IPS DF 19.7 (cell line): ENCODE data around the gene NLRP5.
"Not testable (repeated sequence)": the region's sequence is repeated elsewhere in the genome, so short reads cannot be mapped to it uniquely, and the experiment has no call there.

Source experiments
- DNase-seq: peaks from one replicate; pipeline ENCODE4 v3.0.0-alpha.2; 2013; ENCODE audit warnings: low read depth, low spot score

The NLRP5 gene

GRCh38 chr19:56076498-56076897, 89.9 kb downstream of the NLRP5 start:
- no peak for DNase-seq

- no peak for DNase-seq
Measured at GRCh38 chr19:56079609-56080008, 93.0 kb downstream of the NLRP5 start.

GRCh38 chr19:56080669-56081401, 94.3 kb downstream of the NLRP5 start:
- no peak for DNase-seq

GRCh38 chr19:56083668-56084067, 97.1 kb downstream of the NLRP5 start:
- no peak for DNase-seq

GRCh38 chr19:56084835-56085536, 98.4 kb downstream of the NLRP5 start:
- DNase-seq = no peak

GRCh38 chr19:56085571-56086275, 99.1 kb downstream of the NLRP5 start:
- DNase-seq = no peak

GRCh38 chr19:56086671-56087430, 100.3 kb downstream of the NLRP5 start:
- DNase-seq = no peak

GRCh38 chr19:56087647-56088496, 101.3 kb downstream of the NLRP5 start:
- no peak for DNase-seq

GRCh38 chr19:56088497-56089215, 102.1 kb downstream of the NLRP5 start:
- DNase-seq = no peak

GRCh38 chr19:56089344-56089743, 102.8 kb downstream of the NLRP5 start:
- no peak for DNase-seq

GRCh38 chr19:56091066-56091490, 104.5 kb downstream of the NLRP5 start:
- DNase-seq = no peak

GRCh38 chr19:56091751-56092546, 105.4 kb downstream of the NLRP5 start:
- DNase-seq = no peak

GRCh38 chr19:56092685-56093631, 106.4 kb downstream of the NLRP5 start:
- no peak for DNase-seq

- no peak for DNase-seq
Measured at GRCh38 chr19:56094449-56094848, 107.9 kb downstream of the NLRP5 start.

- no peak for DNase-seq
Measured at GRCh38 chr19:56096665-56097064, 110.1 kb downstream of the NLRP5 start.

GRCh38 chr19:56097306-56097705, 110.7 kb downstream of the NLRP5 start:
- DNase-seq = no peak

GRCh38 chr19:56097776-56098175, 111.2 kb downstream of the NLRP5 start:
- no peak for DNase-seq

GRCh38 chr19:56098237-56098636, 111.7 kb downstream of the NLRP5 start:
- not testable (repeated sequence) for DNase-seq
